ENCODE results near the gene SEPTIN7. TPM values are rescaled to one million over a fixed set of nuclear protein-coding genes. Genes with fewer than 3 reads are reported as not detected.
A peak's percentile ranks its signal among the peaks of the same experiment; 100 is the strongest.

SEPTIN7 gene
- total RNA-seq, 1 experiment from 2014 or later = 295 TPM

GRCh38 chr7:35758421-35758820 lies 42.4 kb upstream of the SEPTIN7 start:
- Histone ChIP-seq H3K36me3 (ENCODE audit: insufficient read depth, low read length, poor library complexity, severe bottlenecking) (no peaks in the 10 kb centered on the region), H3K4me3 (ENCODE audit: low read depth, low read length, poor library complexity, severe bottlenecking) (no peak overlapping the region), H3K9me3 (ENCODE audit: low read depth, low read length, poor library complexity, severe bottlenecking) (no peaks in the 10 kb centered on the region), H3K27me3 (replicated peaks; ENCODE audit: insufficient read depth, low read depth, low read length, poor library complexity) (no peaks in the 10 kb centered on the region), H3K27ac (ENCODE audit: low read depth, low read length, poor library complexity, severe bottlenecking) (no peak overlapping the region), H3K4me1 (ENCODE audit: insufficient read depth, low read length, poor library complexity, severe bottlenecking) (peaks cover 45% of the 10 kb centered on the region)
- BruUV-seq (replicated peaks) = no TSS peak
- intact Hi-C loops (cut with micrococcal nuclease; ENCODE audit: unreplicated experiment) = no loop called here
- TF ChIP-seq CTCF (conservative IDR thresholded peaks at IDR 0.05; ENCODE audit: low read depth, low read length) = no peak
- TF ChIP-seq EZH2 (IDR thresholded peaks at IDR 0.05; ENCODE audit: borderline replicate concordance, low read depth, low read length, poor library complexity, severe bottlenecking) = no peak
- POLR2A ChIA-PET (ENCODE audit: low non-redundant PET) = no interaction called here
- DNase-seq (ENCODE audit: low spot score) = no peak
- CTCF ChIA-PET = no interaction called here

- H3K27me3 ChIP-seq (replicated peaks; ENCODE audit: insufficient read depth, low read depth, low read length, poor library complexity) = no peaks in the 10 kb centered on the region
- ChIA-PET POLR2A (ENCODE audit: low non-redundant PET) (no interaction called here), CTCF (no interaction called here)
- H3K36me3 ChIP-seq (ENCODE audit: insufficient read depth, low read length, poor library complexity, severe bottlenecking) = no peaks in the 10 kb centered on the region
- BruUV-seq (replicated peaks) = no TSS peak
- peaks cover 33% of the 10 kb centered on the region for H3K4me1 ChIP-seq (ENCODE audit: insufficient read depth, low read length, poor library complexity, severe bottlenecking)
- intact Hi-C loops (cut with micrococcal nuclease; ENCODE audit: unreplicated experiment) = no loop called here
- DNase-seq (ENCODE audit: low spot score) = no peak
- no peak overlapping the region for H3K4me3 ChIP-seq (ENCODE audit: low read depth, low read length, poor library complexity, severe bottlenecking)
- H3K27ac ChIP-seq (ENCODE audit: low read depth, low read length, poor library complexity, severe bottlenecking) = no peak overlapping the region
- TF ChIP-seq EZH2 (IDR thresholded peaks at IDR 0.05; ENCODE audit: borderline replicate concordance, low read depth, low read length, poor library complexity, severe bottlenecking) = no peak
- no peak for TF ChIP-seq CTCF (conservative IDR thresholded peaks at IDR 0.05; ENCODE audit: low read depth, low read length)
- no peaks in the 10 kb centered on the region for H3K9me3 ChIP-seq (ENCODE audit: low read depth, low read length, poor library complexity, severe bottlenecking)
Measured at GRCh38 chr7:35760143-35760745, 40.6 kb upstream of the SEPTIN7 start.

GRCh38 chr7:35761871-35762677 lies 38.8 kb upstream of the SEPTIN7 start:
- Histone ChIP-seq H3K36me3 (ENCODE audit: insufficient read depth, low read length, poor library complexity, severe bottlenecking) (no peaks in the 10 kb centered on the region), H3K4me1 (ENCODE audit: insufficient read depth, low read length, poor library complexity, severe bottlenecking) (peaks cover 24% of the 10 kb centered on the region), H3K27ac (ENCODE audit: low read depth, low read length, poor library complexity, severe bottlenecking) (peak overlapping the region; percentile 38), H3K4me3 (ENCODE audit: low read depth, low read length, poor library complexity, severe bottlenecking) (no peak overlapping the region), H3K27me3 (replicated peaks; ENCODE audit: insufficient read depth, low read depth, low read length, poor library complexity) (no peaks in the 10 kb centered on the region), H3K9me3 (ENCODE audit: low read depth, low read length, poor library complexity, severe bottlenecking) (no peaks in the 10 kb centered on the region)
- CTCF ChIA-PET = no interaction called here
- POLR2A ChIA-PET (ENCODE audit: low non-redundant PET) = no interaction called here
- DNase-seq (ENCODE audit: low spot score) = peak; percentile 63
- BruUV-seq (replicated peaks) = no TSS peak
- TF ChIP-seq CTCF (conservative IDR thresholded peaks at IDR 0.05; ENCODE audit: low read depth, low read length) (no peak), EZH2 (IDR thresholded peaks at IDR 0.05; ENCODE audit: borderline replicate concordance, low read depth, low read length, poor library complexity, severe bottlenecking) (no peak)
- intact Hi-C loops (cut with micrococcal nuclease; ENCODE audit: unreplicated experiment) = no loop called here

All from A673 (cell line).